GM23248 (cell line): Measurements from ENCODE around the gene FNDC3B. TPM values are rescaled to one million over a fixed set of nuclear protein-coding genes. Genes with fewer than 3 reads are reported as not detected.

ENCODE experiments used
- DNase-seq: peaks from one replicate; pipeline ENCODE4 v3.0.0-alpha.2; 2015
- H2AFZ ChIP-seq: fragments of 200-600 bp; sonication (generic); 2 replicates; pipeline ENCODE4 v1.6.1; 2016; ENCODE audit warnings: antibody characterized with exemption
- H3F3A ChIP-seq: fragments of 200-600 bp; sonication (generic); 2 replicates; pipeline ENCODE4 v1.6.1; 2016; ENCODE audit warnings: mild to moderate bottlenecking, antibody characterized with exemption, mixed run types; ENCODE audit not compliant: insufficient read depth
- H3K27ac ChIP-seq: fragments of 200-600 bp; sonication (generic); 2 replicates; pipeline ENCODE4 v1.5.1; 2016; ENCODE audit warnings: mild to moderate bottlenecking
- H3K27me3 ChIP-seq: fragments of 200-600 bp; sonication (generic); replicated peaks from 2 replicates; pipeline ENCODE4 v1.6.1; 2016; ENCODE audit warnings: mild to moderate bottlenecking; ENCODE audit not compliant: insufficient read depth
- H3K36me3 ChIP-seq: fragments of 200-600 bp; sonication (generic); 2 replicates; pipeline ENCODE4 v1.6.1; 2016; ENCODE audit warnings: low read depth, mild to moderate bottlenecking
- H3K4me1 ChIP-seq: fragments of 200-600 bp; sonication (generic); 2 replicates; pipeline ENCODE4 v1.6.1; 2016; ENCODE audit warnings: mild to moderate bottlenecking; ENCODE audit not compliant: insufficient read depth
- H3K4me2 ChIP-seq: fragments of 200-600 bp; sonication (generic); one replicate; pipeline ENCODE4 v1.6.1; 2016; ENCODE audit warnings: mild to moderate bottlenecking; ENCODE audit not compliant: unreplicated experiment
- H3K4me3 ChIP-seq: fragments of 200-600 bp; sonication (generic); 2 replicates; pipeline ENCODE4 v1.5.1; 2016; ENCODE audit warnings: mild to moderate bottlenecking
- H3K79me2 ChIP-seq: fragments of 200-600 bp; sonication (generic); 2 replicates; pipeline ENCODE4 v1.6.1; 2016; ENCODE audit warnings: mild to moderate bottlenecking; ENCODE audit not compliant: insufficient read depth
- H3K9ac ChIP-seq: fragments of 200-600 bp; sonication (generic); 2 replicates; pipeline ENCODE4 v1.6.1; 2016; ENCODE audit warnings: mild to moderate bottlenecking
- H3K9me2 ChIP-seq: fragments of 200-600 bp; sonication (generic); 2 replicates; pipeline ENCODE4 v1.6.1; 2016; ENCODE audit warnings: mixed run types, mild to moderate bottlenecking, moderate library complexity; ENCODE audit not compliant: insufficient read depth
- H3K9me3 ChIP-seq: fragments of 200-600 bp; sonication (generic); one replicate; pipeline ENCODE4 v1.6.1; 2017; ENCODE audit warnings: low read depth
- H4K20me1 ChIP-seq: fragments of 200-600 bp; sonication (generic); 2 replicates; pipeline ENCODE4 v1.6.0; 2016; ENCODE audit not compliant: insufficient read depth
- EZH2 ChIP-seq: fragments of 200-600 bp; sonication (generic); IDR thresholded peaks from 2 replicates; pipeline ENCODE4 v1.6.1; 2018; ENCODE audit warnings: antibody characterized with exemption, mild to moderate bottlenecking; ENCODE audit not compliant: insufficient read depth, poor library complexity, severe bottlenecking
- EZH2phosphoT487 ChIP-seq: fragments of 200-600 bp; sonication (generic); IDR thresholded peaks from 2 replicates; pipeline ENCODE4 v1.6.1; 2018; ENCODE audit warnings: antibody characterized with exemption, moderate library complexity, mild to moderate bottlenecking, low read depth; ENCODE audit not compliant: insufficient read depth
- WGBS, 2 experiments: methylation state at CpG; one replicate each; pipeline ENCODE4 v1.1.6; 2015 to 2017; ENCODE audit warnings: low lambda C conversion rate in 2 of 2, low coverage in 1 of 2; ENCODE audit errors: missing lambda C conversion rate in 2 of 2; 5-methylcytosine and 5-hydroxymethylcytosine counted together
- in situ Hi-C: fragments of 300-500 bp; cut with MboI; formaldehyde crosslinking; loops from 2 replicates; pipeline ENCODE4 v1.15.0; 2020
- polyA plus RNA-seq: library from polyadenylated mRNA; unstranded; fragments of >200 nt; fragmentation: Nextera tagmentation; extraction: Ambion mirVana; gene quantifications from 2 replicates; pipeline ENCODE4 v1.2.1, GENCODE V29; 2016
- total RNA-seq: library from RNA; depleted of rRNA; stranded (reverse); fragments of >200 nt; shearing (Covaris generic); gene quantifications from 2 replicates; pipeline ENCODE4 v1.2.3, GENCODE V29; 2014

Gene FNDC3B
- total and polyA plus RNA-seq, 2 experiments from 2014 or later: 85.5 to 123 TPM

DNA sequence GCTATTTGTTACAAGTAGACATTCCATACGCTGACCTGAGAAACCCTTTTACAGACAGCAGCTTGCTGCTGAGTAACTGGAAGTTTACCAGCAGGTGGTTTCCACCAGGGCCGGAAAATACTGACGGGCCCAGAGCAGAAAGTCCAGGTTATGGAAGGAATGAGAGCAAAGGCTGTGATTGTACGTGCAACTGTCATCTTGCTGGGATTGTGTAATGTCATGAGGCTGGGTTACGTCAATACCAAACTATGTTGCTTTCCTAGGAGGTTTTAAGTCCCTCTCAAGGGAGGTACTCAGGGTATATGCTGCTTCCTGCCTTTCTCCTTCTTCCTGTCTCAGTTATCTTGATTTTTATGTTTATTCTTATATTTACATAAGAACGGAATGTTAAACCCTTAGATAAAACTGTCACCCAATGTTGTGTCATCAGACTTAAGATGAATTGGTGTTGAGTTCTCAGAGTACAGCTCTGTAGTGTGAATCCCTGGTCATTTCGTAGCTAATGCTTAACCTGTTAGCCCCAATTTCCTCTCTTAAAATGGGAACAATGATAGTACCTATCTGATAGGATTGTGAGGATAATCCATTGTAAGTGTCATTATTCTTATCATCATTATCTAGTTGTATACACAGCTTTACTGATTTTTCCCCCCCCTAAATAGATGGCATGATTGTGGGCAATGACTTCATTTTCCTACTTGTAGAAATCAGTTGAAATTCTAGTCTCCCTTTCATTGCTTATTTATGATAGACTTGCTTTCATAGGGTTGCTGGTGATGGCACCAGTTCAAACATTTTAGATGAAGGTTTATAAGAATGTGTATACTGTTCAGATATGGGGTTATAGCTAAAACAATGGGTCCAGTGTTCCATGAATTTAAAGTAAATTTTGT is 101.4 kb downstream of the FNDC3B start:
- peak overlapping the region; percentile 59 for H3K9ac ChIP-seq
- H3K79me2 ChIP-seq: peaks cover 98% of the 10 kb centered on the region
- H3K27me3 ChIP-seq: no peaks in the 10 kb centered on the region
- peak overlapping the region; percentile 60 for H3K4me2 ChIP-seq
- TF ChIP-seq EZH2phosphoT487: peak; percentile 75; the same call in 1 of the 2 replicates
- TF ChIP-seq EZH2: no peak
- H2AFZ ChIP-seq: no peak overlapping the region
- H3K9me2 ChIP-seq: no peaks in the 10 kb centered on the region
- 0 out of 2 replicates have a peak overlapping the region, but pooled peaks have one; percentile 13 for H3K4me3 ChIP-seq
- no peaks in the 10 kb centered on the region for H3K9me3 ChIP-seq
- peaks cover 74% of the 10 kb centered on the region for H3K4me1 ChIP-seq
- peaks cover 96% of the 10 kb centered on the region for H3F3A ChIP-seq
- H3K36me3 ChIP-seq: 0 out of 2 replicates have a peak, but pooled peaks cover 3% of the 10 kb centered on the region
- in situ Hi-C loops: no loop called here
- H3K27ac ChIP-seq: peak overlapping the region; percentile 91
- 7 to 13% methylated on average over 7 of the region's 7 CpGs for WGBS, 2 experiments
- peaks cover 12% of the 10 kb centered on the region; the same call in 1 of the 2 replicates for H4K20me1 ChIP-seq
- peak; percentile 90 for DNase-seq

DNA sequence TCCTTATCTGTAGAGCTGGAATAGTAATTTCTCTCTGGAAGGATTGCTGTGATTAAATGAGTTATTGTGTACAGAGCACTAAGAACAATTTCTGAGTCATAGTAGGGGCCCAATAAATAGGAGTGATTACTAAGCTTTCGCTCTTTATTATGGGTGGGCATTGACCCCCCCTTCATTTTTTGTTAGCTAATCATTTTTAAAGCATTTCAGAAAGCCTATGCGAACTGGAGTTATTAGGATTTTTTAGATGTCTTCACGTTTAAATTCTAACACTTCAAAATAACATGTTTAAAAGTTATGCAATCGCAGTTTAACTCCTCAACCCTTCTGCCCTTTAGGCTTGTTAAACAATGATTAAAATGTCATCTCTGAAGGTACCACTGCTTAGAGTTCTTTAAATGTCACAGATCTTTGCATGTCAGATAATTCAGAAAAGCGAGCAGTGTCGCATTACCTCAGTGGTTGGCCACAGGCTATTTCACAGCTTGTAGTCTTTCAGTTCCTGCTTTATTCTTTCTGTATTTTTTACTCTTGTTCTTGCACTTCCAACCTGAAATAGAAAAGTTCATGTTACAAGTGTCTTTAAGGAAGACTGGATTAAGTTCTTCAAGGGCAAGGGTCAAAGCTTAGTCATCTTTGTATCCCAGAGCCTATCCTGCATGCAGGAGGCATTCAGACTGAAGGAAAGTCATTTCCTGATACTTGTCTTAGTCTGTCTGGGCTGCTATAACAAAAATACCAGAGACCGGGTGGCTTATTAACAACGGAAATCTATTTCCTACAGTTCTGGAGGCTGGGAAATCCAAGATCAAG is 102.9 kb downstream of the FNDC3B start:
- peak overlapping the region; percentile 60 for H3K4me2 ChIP-seq
- TF ChIP-seq EZH2 (no peak), EZH2phosphoT487 (no peak)
- peaks cover 86% of the 10 kb centered on the region for H3F3A ChIP-seq
- no peaks in the 10 kb centered on the region for H3K9me3 ChIP-seq
- peaks cover 60% of the 10 kb centered on the region for H3K4me1 ChIP-seq
- no peak overlapping the region for H2AFZ ChIP-seq
- no peaks in the 10 kb centered on the region for H3K27me3 ChIP-seq
- 0 out of 2 replicates have a peak, but pooled peaks cover 3% of the 10 kb centered on the region for H3K36me3 ChIP-seq
- peaks cover 12% of the 10 kb centered on the region; the same call in 1 of the 2 replicates for H4K20me1 ChIP-seq
- in situ Hi-C loops: no loop called here
- H3K4me3 ChIP-seq: no peak overlapping the region; the same call in none of the 2 replicates
- WGBS, 2 experiments: 19 to 23% methylated on average over 8 of the region's 8 CpGs
- no peaks in the 10 kb centered on the region for H3K9me2 ChIP-seq
- peak overlapping the region; percentile 91 for H3K27ac ChIP-seq
- DNase-seq: peak; percentile 77
- peaks cover 99% of the 10 kb centered on the region for H3K79me2 ChIP-seq
- H3K9ac ChIP-seq: peak overlapping the region; percentile 59

DNA sequence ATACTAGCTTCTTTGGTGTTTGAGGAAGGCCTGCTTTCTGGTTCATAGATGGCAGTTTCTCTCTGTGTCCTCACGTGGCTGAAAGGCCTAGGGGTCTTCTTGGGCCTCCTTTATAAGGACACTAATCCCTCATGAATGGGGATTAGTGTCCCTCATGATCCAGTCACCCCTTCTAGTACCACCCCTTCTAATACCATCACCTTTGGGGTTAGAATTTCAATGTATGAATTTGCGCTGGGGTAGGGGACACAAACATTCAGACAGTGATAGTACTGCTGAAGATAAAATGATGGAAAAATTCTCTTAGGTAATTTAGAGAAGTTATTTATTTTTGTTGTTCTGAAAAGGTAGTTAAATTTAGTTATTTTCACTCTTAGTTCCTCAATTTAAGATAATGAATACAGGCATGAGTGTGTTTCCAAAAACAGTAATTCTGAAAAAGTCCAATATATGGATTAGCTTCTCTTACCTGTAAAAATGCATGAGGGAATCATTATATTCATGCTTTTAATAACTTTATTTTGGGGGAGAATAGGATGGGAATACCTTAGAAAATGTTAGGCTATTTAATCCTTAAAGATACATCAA is 103.6 kb downstream of the FNDC3B start:
- no peak for DNase-seq
- H3F3A ChIP-seq: peaks cover 86% of the 10 kb centered on the region
- peak overlapping the region; percentile 11; the same call in 1 of the 2 replicates for H3K9ac ChIP-seq
- peak overlapping the region; percentile 91 for H3K27ac ChIP-seq
- no peaks in the 10 kb centered on the region for H3K27me3 ChIP-seq
- H3K9me3 ChIP-seq: no peaks in the 10 kb centered on the region
- TF ChIP-seq EZH2phosphoT487 (no peak), EZH2 (no peak)
- peaks cover 99% of the 10 kb centered on the region for H3K79me2 ChIP-seq
- H2AFZ ChIP-seq: no peak overlapping the region
- H3K4me3 ChIP-seq: no peak overlapping the region; the same call in 1 of the 2 replicates
- peaks cover 53% of the 10 kb centered on the region for H3K4me1 ChIP-seq
- H3K4me2 ChIP-seq: peak overlapping the region; percentile 60
- H4K20me1 ChIP-seq: peaks cover 12% of the 10 kb centered on the region; the same call in 1 of the 2 replicates
- H3K9me2 ChIP-seq: no peaks in the 10 kb centered on the region
- 0 out of 2 replicates have a peak, but pooled peaks cover 3% of the 10 kb centered on the region for H3K36me3 ChIP-seq
- in situ Hi-C loops: no loop called here
- WGBS, 2 experiments: 75 to 88% methylated on average over 2 of the region's 2 CpGs
